SHP77 treated with DMSO at 0.1 percent for 48 hours (cell line): ENCODE results near the gene LRBA.
"Not testable (repeated sequence)": the region's sequence is repeated elsewhere in the genome, so short reads cannot be mapped to it uniquely, and the experiment has no call there.

Experiments used
- DNase-seq: peaks from one replicate; lab custom pipeline; 2025; lab: John Stamatoyannopoulos, UW

Gene LRBA

DNA sequence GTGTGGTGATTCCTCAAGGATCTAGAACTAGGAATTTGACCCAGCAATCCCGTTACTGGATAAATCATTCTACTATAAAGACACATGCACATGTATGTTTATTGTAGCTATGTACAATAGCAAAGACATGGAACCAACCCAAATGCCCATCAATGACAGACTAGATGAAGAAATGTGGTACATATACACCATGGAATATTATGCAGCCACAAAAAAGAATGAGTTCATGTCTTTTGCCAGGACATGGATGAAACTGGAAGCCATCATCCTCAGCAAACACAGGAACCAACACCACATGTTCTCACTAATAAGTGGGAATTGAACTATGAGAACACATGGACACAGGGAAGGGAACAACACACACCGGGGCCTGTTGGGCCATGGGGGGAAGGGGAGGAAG, 450.1 kb downstream of the LRBA start:
- DNase-seq = not testable (repeated sequence)

DNA sequence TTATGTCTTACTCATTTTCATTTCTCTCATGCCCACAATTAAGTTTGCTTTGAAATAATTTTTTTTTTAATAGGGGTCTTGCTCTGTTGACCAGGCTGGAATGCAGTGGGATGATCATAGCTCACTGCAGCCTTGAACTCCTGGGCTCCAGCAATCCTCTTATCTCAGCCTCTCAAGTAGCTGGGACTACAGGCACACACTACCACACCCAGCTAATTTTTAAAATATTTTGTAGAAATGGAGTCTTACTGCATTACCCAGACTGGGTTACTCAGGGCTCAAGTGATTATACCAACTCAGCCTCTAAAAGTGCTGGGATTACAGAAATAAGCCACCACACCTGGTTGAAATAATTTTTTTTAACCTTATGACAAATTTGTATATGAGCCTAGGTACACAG, 452.3 kb downstream of the LRBA start:
- no peak for DNase-seq

GRCh38 chr4:150562250-150562649, 452.8 kb downstream of the LRBA start:
- DNase-seq = no peak

- DNase-seq = no peak
Measured at GRCh38 chr4:150561143-150561737, 453.8 kb downstream of the LRBA start.

GRCh38 chr4:150557811-150558210, 457.3 kb downstream of the LRBA start:
- DNase-seq = not testable (repeated sequence)

DNA sequence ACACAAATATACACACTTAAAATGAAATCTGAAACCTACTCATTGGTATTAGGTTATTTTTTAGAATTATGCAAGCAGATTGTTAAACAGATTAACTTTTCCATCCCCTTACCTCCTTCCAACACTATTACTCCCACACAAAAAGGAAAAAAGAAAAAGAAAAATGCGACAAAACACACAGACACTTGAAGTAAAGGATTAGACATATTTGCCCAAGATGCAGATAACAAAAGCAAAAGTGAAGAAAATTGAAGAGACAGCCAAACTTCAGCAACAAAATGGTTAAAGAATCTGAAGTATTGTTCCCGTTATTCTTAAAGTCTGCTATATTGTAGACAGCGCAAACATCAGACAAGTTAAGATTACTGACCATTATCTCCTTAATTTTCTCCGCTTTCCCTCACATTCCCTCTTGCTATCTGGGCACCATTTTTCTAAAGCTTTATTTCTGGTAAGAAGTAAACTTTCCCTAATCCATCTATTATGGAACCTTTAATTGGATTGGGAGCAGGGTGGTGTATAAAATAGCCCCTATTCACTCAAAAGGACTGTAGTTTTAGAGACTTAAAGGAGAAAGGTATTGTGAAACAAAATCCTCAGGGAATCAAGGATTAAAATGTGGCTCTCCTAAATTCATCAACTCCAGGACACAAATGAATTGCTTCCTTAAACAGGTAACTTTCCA, 467.8 kb downstream of the LRBA start:
- DNase-seq = no peak

GRCh38 chr4:150546286-150546685, 468.8 kb downstream of the LRBA start:
- no peak for DNase-seq

GRCh38 chr4:150543042-150543441, 472.0 kb downstream of the LRBA start:
- DNase-seq = no peak

- DNase-seq = no peak
Measured at GRCh38 chr4:150541681-150542080, 473.4 kb downstream of the LRBA start.

DNA sequence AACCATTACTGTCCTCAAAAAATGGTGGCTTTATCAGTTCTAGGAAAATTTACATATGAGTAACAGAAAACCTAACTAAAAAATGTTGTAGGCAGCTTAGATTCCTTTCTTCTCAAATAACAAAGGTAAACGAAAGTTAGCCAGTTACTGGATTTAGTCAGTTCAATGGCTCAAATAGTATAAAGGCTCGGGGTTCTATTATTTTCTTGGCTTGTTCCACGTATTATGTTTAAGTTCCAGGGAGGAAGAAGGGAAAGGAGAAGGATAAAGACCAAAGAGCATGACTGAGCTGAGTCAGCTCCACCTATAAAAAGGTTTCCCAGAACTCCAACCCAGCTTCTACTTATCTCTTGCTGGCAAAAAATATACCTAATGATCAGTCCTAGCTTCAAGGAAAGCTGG, 474.1 kb downstream of the LRBA start:
- no peak for DNase-seq

DNA sequence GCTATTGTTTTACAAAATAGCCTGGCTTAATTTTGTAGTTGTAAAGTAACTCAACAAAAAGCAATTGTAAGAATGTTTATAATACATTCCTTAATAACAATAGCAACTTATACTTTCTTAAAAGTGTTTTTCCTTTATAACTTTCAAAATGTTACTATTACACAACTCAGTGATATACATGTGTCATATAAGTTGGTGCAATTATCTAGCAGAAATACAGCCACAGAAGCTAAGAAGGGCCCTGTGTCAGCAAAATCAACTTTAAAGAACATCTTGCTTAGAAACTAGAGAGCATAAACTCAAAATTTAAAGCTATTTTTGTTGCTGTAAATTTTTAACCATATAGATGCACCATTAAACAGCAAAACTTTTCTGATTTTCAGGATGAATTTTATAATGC, 474.5 kb downstream of the LRBA start:
- no peak for DNase-seq

- not testable (repeated sequence) for DNase-seq
Measured at GRCh38 chr4:150537911-150538310, 477.2 kb downstream of the LRBA start.

GRCh38 chr4:150534818-150535217, 480.3 kb downstream of the LRBA start:
- no peak for DNase-seq

- DNase-seq = no peak
Measured at GRCh38 chr4:150533673-150534072, 481.4 kb downstream of the LRBA start.

DNA sequence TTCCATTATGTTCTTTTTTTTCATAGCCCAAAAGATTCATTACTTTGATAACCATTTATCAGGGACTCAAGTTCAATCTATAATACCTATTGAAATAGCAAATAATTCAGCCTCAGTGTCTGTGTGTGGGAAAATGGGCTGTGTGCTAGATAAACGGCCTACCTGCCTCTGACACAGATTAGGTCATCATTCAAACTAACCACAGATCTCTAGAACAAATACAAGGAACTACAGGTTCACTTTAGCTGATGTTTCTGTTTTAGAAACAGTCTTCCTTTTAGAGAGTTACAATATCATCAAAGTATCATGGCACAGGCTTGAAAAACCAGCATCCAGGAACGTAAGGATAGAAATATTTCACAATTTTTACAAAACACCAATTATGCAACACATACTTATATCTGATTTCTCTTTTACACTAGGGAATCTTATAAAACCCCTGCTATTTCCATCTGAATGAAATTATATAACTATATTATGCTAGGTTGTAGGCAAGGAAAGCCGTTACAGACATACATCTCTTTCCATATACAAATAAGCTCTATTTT, 489.7 kb downstream of the LRBA start:
- DNase-seq = no peak

- no peak for DNase-seq
Measured at GRCh38 chr4:150518559-150518958, 496.5 kb downstream of the LRBA start.

DNA sequence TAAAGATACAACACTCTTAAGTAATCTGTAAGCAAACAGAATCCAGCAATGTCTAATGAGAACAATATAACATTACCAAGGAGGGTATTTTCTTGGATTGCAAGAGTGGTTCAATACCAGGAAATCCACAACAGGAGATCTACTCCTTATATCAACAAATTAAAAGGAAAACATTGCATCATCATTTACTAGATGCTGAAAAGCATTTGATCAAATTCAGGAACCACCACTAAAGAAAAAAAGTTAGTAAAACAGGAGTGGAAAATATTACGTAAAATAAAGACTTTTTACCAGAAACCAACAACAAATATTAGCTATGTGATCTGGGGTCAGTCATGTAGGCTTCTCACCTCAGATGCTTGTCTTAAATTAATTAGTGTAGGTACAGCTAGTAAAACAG, 499.9 kb downstream of the LRBA start:
- DNase-seq = no peak

- DNase-seq = no peak
Measured at GRCh38 chr4:150514709-150515108, 500.4 kb downstream of the LRBA start.

- DNase-seq = no peak
Measured at GRCh38 chr4:150510176-150510865, 504.8 kb downstream of the LRBA start.

GRCh38 chr4:150507656-150508055, 507.4 kb downstream of the LRBA start:
- DNase-seq = not testable (repeated sequence)

DNA sequence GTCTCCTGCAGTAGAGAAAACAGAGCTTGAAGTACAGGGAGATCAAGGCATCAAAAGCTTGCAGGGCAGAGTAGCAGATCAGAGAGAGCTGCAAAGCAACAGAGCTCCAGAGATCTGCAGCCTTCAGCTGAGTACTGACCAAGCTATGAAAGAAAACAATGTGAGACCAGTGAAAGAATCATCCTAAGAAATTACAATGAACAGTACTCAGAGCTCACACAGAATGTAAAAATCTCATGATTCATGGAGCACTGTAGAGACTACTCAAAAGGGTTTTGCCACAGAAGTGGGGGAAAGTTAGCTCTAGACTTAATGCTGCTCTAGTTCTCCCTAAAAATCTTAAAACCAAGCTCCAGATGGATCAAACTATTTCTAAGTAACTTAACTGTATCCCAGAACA, 513.1 kb downstream of the LRBA start:
- DNase-seq = no peak

- DNase-seq = no peak
Measured at GRCh38 chr4:150501009-150501727, 513.9 kb downstream of the LRBA start.
